Keratinocyte (primary cell): ENCODE data around the gene PLCH2. TPM values are rescaled to one million over a fixed set of nuclear protein-coding genes. Genes with fewer than 3 reads are reported as not detected.

Source experiments
- DNase-seq: peaks from one replicate; pipeline ENCODE4 v3.0.0-alpha.2; 2011; ENCODE audit warnings: low read depth, missing footprints, low spot score
- FAIRE-seq: peaks from 2 replicates; lab custom pipeline; 2011; peaks lifted over from hg19 to GRCh38; lab: Jason Lieb, UNC
- H2AFZ ChIP-seq: 2 replicates; pipeline ENCODE4 v1.6.0; 2012; ENCODE audit warnings: low read length, control low read depth, inconsistent platforms; ENCODE audit not compliant: control insufficient read depth
- H3K27ac ChIP-seq: 2 replicates; pipeline ENCODE4 v1.5.1; 2011; ENCODE audit warnings: low read length; ENCODE audit not compliant: control insufficient read depth, insufficient read depth
- H3K27me3 ChIP-seq: 3 replicates; pipeline ENCODE4 v1.6.0; 2011; ENCODE audit warnings: low read length; ENCODE audit not compliant: control insufficient read depth, insufficient read depth; ENCODE audit errors: extremely low read depth
- H3K36me3 ChIP-seq, 2 experiments: 2 replicates in 1 of 2; 3 replicates in 1 of 2; pipeline ENCODE4 v1.5.1; 2011; ENCODE audit warnings: low read length in 2 of 2, mild to moderate bottlenecking in 1 of 2; ENCODE audit not compliant: control insufficient read depth in 2 of 2, insufficient read depth in 2 of 2; ENCODE audit errors: extremely low read depth in 1 of 2
- H3K4me1 ChIP-seq: 3 replicates; pipeline ENCODE4 v1.5.1; 2011; ENCODE audit warnings: low read length; ENCODE audit not compliant: control insufficient read depth, insufficient read depth; ENCODE audit errors: extremely low read depth
- H3K4me2 ChIP-seq: 3 replicates; pipeline ENCODE4 v1.6.0; 2011; ENCODE audit warnings: low read depth, low read length; ENCODE audit not compliant: control insufficient read depth, insufficient read depth; ENCODE audit errors: extremely low read depth
- H3K4me3 ChIP-seq, 3 experiments: fragments of 200-600 bp in 1 of 3; sonication (generic) in 1 of 3; 2 replicates in 2 of 3; 3 replicates in 1 of 3; pipeline ENCODE4 v1.5.1; 2011 to 2016; ENCODE audit warnings: low read length in 3 of 3, mild to moderate bottlenecking in 3 of 3, control low read depth in 2 of 3, inconsistent platforms in 1 of 3, low read depth in 1 of 3, mixed read lengths in 1 of 3, mixed run types in 1 of 3, moderate library complexity in 1 of 3; ENCODE audit not compliant: control insufficient read depth in 2 of 3, insufficient read depth in 2 of 3; ENCODE audit errors: extremely low read depth in 1 of 3
- H3K79me2 ChIP-seq: 2 replicates; pipeline ENCODE4 v1.6.0; 2012; ENCODE audit warnings: low read length; ENCODE audit not compliant: control insufficient read depth, insufficient read depth
- H3K9ac ChIP-seq: 3 replicates; pipeline ENCODE4 v1.6.0; 2011; ENCODE audit warnings: low read length; ENCODE audit not compliant: control insufficient read depth, insufficient read depth; ENCODE audit errors: extremely low read depth
- H3K9me1 ChIP-seq: 3 replicates; pipeline ENCODE4 v1.6.0; 2011; ENCODE audit warnings: low read length; ENCODE audit not compliant: control insufficient read depth, insufficient read depth; ENCODE audit errors: extremely low read depth
- H3K9me3 ChIP-seq: 2 replicates; pipeline ENCODE4 v1.5.1; 2012; ENCODE audit warnings: low read depth, low read length; ENCODE audit not compliant: control insufficient read depth
- H4K20me1 ChIP-seq: 3 replicates; pipeline ENCODE4 v1.6.0; 2011; ENCODE audit warnings: low read length; ENCODE audit not compliant: control insufficient read depth, insufficient read depth; ENCODE audit errors: extremely low read depth
- EZH2 ChIP-seq: IDR thresholded peaks from one replicate; pipeline ENCODE4 v1.6.1; 2012; ENCODE audit warnings: inconsistent platforms, mild to moderate bottlenecking, low read length, moderate library complexity
- dilution Hi-C: fragments of 300-500 bp; cut with MboI; formaldehyde crosslinking; loops from one replicate; pipeline ENCODE4 v1.7.0; 2020; ENCODE audit warnings: low sequenced_read_pairs; ENCODE audit not compliant: extremely low pct_ligation_motif_present
- polyA plus RNA-seq, 5 experiments: library from polyadenylated mRNA; depleted of rRNA in 3 of 5; stranded (reverse) in 3 of 5; stranded (forward) in 1 of 5; unstranded in 1 of 5; fragments of >200 nt; gene quantifications; 1 replicate in 1 of 5; 2 replicates in 3 of 5; 3 replicates in 1 of 5; pipeline versions ENCODE4 v1.2.1 to v1.2.3, GENCODE V29; 2011 to 2012; ENCODE audit warnings: missing spikeins in 2 of 5, low read depth in 1 of 5, low replicate concordance in 1 of 5
- TF ChIP-seq, protein P1 (sequence below), 3 experiments: IDR thresholded peaks in 1 of 3; conservative IDR thresholded peaks in 1 of 3; optimal IDR thresholded peaks in 1 of 3; 2 replicates in 2 of 3; 3 replicates in 1 of 3; pipeline versions ENCODE3 to v1.5.1; 2011; ENCODE audit warnings: low read length in 3 of 3, mild to moderate bottlenecking in 3 of 3, moderate library complexity in 2 of 3, control low read depth in 1 of 3, inconsistent platforms in 1 of 3; ENCODE audit not compliant: insufficient read depth in 2 of 3; ENCODE audit errors: extremely low read depth in 1 of 3

Gene PLCH2
- polyA plus RNA-seq, 1 donor (not counting 4 experiments of a cell fraction or from before 2014, with no cell fraction given) = 57.4 TPM

GRCh38 chr1:2518528-2518927 lies 42.4 kb downstream of the PLCH2 start:
- FAIRE-seq (no peak), DNase-seq (no peak)
- Histone ChIP-seq H3K27ac (no peak overlapping the region), H2AFZ (no peak overlapping the region), H3K4me1 (no peaks in the 10 kb centered on the region), H3K4me3 (no peak overlapping the region), H3K9me3 (no peaks in the 10 kb centered on the region), H3K9ac (no peak overlapping the region), H3K36me3 (peaks cover 39 to 40% of the 10 kb centered on the region in 2 experiments), H3K4me2 (no peak overlapping the region), H3K27me3 (no peaks in the 10 kb centered on the region), H4K20me1 (peaks cover 3% of the 10 kb centered on the region), H3K9me1 (no peaks in the 10 kb centered on the region), H3K79me2 (peaks cover 22% of the 10 kb centered on the region)
- dilution Hi-C loops = no loop called here
- TF ChIP-seq, protein P1, sequence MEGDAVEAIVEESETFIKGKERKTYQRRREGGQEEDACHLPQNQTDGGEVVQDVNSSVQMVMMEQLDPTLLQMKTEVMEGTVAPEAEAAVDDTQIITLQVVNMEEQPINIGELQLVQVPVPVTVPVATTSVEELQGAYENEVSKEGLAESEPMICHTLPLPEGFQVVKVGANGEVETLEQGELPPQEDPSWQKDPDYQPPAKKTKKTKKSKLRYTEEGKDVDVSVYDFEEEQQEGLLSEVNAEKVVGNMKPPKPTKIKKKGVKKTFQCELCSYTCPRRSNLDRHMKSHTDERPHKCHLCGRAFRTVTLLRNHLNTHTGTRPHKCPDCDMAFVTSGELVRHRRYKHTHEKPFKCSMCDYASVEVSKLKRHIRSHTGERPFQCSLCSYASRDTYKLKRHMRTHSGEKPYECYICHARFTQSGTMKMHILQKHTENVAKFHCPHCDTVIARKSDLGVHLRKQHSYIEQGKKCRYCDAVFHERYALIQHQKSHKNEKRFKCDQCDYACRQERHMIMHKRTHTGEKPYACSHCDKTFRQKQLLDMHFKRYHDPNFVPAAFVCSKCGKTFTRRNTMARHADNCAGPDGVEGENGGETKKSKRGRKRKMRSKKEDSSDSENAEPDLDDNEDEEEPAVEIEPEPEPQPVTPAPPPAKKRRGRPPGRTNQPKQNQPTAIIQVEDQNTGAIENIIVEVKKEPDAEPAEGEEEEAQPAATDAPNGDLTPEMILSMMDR (optimal IDR thresholded peaks at IDR 0.05 in 1 of 3, IDR thresholded peaks at IDR 0.05 in 1 of 3, conservative IDR thresholded peaks at IDR 0.05 in 1 of 3; ENCODE audit: extremely low read depth in 1 of 3, insufficient read depth in 2 of 3, low read length in 3 of 3) = no peak
- no peak for TF ChIP-seq EZH2

DNA sequence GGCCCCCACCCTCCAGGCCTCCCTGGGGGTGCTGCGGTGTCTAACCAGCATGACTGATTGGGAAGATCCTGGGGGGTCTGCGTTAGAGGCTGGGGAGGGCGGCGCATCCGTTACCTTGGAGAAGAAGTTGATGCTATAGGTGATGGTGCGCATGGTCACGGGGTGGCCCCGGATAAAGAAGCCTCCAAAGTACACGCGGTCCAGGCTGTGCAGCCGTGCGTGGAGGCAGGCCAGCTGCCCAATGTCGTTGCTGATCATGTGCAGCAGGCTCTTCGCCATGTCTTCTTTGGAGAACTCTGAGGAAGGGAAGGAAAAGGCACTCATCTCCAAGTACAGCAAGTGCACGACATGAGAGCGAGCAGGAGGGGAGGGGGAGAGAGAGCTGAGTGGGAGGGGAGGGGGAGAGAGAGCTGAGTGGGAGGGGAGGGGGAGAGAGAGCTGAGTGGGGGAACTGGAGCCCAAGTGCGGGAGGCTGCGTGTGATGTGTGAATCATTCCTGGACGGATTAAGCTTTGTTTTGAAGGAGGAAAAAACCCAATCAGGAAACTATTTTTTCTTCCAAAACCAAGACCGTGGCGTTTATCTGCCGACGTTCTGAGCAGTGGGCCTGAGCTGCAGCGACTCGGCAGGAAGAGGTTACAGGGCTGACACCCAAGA lies 43.1 kb downstream of the PLCH2 start:
- DNase-seq = no peak
- Histone ChIP-seq H4K20me1 (peaks cover 3% of the 10 kb centered on the region), H3K27ac (no peak overlapping the region), H3K9ac (no peak overlapping the region), H3K4me3 (no peak overlapping the region), H2AFZ (no peak overlapping the region), H3K4me2 (no peak overlapping the region), H3K9me1 (no peaks in the 10 kb centered on the region), H3K27me3 (no peaks in the 10 kb centered on the region), H3K9me3 (no peaks in the 10 kb centered on the region), H3K4me1 (no peaks in the 10 kb centered on the region), H3K36me3 (peaks cover 34 to 35% of the 10 kb centered on the region in 2 experiments), H3K79me2 (peaks cover 28% of the 10 kb centered on the region)
- FAIRE-seq = no peak
- no peak for TF ChIP-seq EZH2
- TF ChIP-seq, protein P1 (optimal IDR thresholded peaks at IDR 0.05 in 1 of 3, IDR thresholded peaks at IDR 0.05 in 1 of 3, conservative IDR thresholded peaks at IDR 0.05 in 1 of 3; ENCODE audit: extremely low read depth in 1 of 3, insufficient read depth in 2 of 3, low read length in 3 of 3) = no peak
- dilution Hi-C loops = no loop called here
